GM13976 (cell line): ENCODE results near the gene CASP2.
"Not testable (repeated sequence)": the region's sequence is repeated elsewhere in the genome, so short reads cannot be mapped to it uniquely, and the experiment has no call there.

ENCODE experiments used
- DNase-seq: peaks from one replicate; pipeline ENCODE4 v3.0.0; 2012; ENCODE audit warnings: low spot score
- CTCF ChIP-seq: IDR thresholded peaks from 2 replicates; pipeline ENCODE4 v1.5.1; 2012; ENCODE audit warnings: borderline replicate concordance, mild to moderate bottlenecking; ENCODE audit not compliant: insufficient read depth; ENCODE audit errors: extremely low read depth, missing control alignments, control extremely low read depth
- in situ Hi-C: fragments of 300-500 bp; cut with MboI; formaldehyde crosslinking; loops from one replicate; pipeline ENCODE4 v1.12.0; 2022; ENCODE audit warnings: low sequenced_read_pairs, mixed read lengths, inconsistent platforms; ENCODE audit not compliant: unreplicated experiment

CASP2 gene

GRCh38 chr7:143289421-143289820, 1.3 kb downstream of the CASP2 start:
- no peak for DNase-seq

GRCh38 chr7:143289888-143290287, 1.7 kb downstream of the CASP2 start:
- DNase-seq, in situ Hi-C loops: not testable (repeated sequence)

More at GRCh38 chr7:143289421-143289820, 1.3 kb downstream of the CASP2 start:
- in situ Hi-C loops, result no loop called here
- TF ChIP-seq CTCF, result no peak

DNA sequence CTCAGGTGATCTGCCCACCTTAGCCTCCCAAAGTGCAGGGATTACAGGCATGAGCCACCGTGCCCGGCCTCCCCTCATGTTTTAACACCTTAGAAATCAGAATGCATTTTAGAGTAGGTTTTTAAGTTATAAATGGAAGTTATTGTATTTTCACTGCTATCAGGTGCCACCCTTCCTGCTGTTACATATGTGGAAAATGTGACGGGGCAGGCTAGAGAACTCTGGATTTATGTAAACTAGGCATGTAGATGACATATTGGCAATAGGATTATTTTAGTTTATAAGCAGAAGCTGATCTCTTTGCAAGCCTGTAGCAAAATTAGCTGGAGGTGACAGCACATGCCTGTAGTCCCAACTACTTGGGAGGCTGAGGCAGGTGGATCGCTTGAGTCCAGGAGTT, 2.1 kb downstream of the CASP2 start:
- no peak for TF ChIP-seq CTCF
- in situ Hi-C loops, result no loop called here
- DNase-seq, result no peak

DNA sequence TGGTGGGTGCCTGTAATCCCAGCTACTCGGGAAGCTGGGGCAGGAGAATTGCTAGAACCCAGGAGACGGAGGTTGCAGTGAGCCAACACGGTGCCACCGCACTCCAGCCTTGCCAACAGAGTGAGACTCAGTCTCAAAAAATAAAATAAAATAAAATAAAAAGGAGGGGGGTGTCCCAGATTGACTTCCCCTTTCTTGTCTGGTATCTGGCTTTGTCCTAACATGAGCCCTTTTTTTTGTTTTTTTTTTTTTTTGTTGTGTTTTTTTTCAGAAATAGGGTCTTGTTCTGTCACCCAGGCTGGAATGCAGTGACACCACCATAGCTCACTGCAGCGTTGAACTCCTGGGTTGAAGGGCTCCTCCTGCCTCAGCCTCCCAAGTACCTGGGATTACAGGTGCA, 4.7 kb downstream of the CASP2 start:
- no peak for DNase-seq
- no peak for TF ChIP-seq CTCF
- in situ Hi-C loops, result no loop called here

DNA sequence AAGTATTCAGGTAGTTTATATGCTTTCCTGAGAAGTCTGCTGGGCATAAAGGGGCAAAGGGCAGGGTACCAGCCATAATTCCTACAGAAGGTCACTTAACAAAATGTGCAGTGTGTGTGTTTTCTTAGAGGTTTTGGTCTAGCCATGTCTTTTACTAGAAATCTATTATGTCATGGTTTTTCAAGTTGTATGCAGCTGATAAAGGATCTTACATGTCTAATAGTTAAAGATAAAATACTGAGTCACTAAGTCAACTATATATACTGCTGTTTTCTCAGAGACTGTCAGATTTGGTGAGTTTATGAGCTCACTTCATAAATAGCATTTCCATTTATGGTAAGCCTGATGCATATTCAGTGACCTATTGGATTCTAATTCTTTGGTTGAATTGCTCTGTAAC, 7.7 kb downstream of the CASP2 start:
- in situ Hi-C loops, result no loop called here
- no peak for DNase-seq
- no peak for TF ChIP-seq CTCF

- no peak for TF ChIP-seq CTCF
- in situ Hi-C loops, result no loop called here
- no peak for DNase-seq
Observed at GRCh38 chr7:143296686-143297085, 8.5 kb downstream of the CASP2 start.

DNA sequence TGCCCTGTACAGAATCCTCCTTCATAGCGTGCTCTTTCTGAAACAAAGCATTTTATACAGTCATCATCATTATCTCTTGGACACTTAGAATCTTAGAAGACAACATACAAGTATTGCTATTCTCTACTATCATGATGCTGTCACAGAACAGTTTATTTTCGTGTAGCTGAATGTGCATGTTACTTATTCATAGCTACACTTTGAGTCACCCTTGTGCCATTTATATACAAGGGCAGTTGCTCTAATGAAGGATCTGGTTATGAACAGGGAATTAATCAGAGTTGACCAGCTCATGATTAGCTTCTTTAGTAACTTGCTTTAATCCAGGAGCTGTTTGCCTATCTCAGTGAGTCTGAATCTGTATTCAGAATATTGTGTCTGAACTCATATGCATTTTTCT, 11.2 kb downstream of the CASP2 start:
- in situ Hi-C loops, result no loop called here
- no peak for TF ChIP-seq CTCF
- DNase-seq, result no peak
